Measurements from ENCODE around the gene SAMMSON.

DNA sequence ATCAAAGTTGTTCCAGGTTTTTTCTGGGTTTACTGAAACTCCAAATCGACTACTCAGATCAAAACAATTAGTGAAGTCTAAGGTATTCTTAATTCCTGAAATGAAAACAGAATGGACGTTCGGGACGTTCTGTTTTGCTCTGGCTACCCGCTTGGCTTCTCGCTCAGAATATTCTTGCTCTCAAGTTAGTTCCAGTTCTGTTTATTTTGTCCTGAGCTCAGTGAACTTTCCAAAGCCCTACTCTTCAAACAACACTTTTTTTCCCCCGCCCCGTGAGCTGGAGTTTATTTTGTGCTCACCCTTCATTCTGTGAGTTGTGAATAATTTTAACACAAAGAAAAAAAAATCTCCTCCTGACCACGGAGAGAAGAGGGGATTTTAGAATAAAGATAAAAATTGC is 72.6 kb downstream of the SAMMSON start:
- TF ChIP-seq EZH2 (IDR thresholded peaks at IDR 0.05; ENCODE audit: low read length, missing control alignments), result no peak
- TF ChIP-seq, protein P1, sequence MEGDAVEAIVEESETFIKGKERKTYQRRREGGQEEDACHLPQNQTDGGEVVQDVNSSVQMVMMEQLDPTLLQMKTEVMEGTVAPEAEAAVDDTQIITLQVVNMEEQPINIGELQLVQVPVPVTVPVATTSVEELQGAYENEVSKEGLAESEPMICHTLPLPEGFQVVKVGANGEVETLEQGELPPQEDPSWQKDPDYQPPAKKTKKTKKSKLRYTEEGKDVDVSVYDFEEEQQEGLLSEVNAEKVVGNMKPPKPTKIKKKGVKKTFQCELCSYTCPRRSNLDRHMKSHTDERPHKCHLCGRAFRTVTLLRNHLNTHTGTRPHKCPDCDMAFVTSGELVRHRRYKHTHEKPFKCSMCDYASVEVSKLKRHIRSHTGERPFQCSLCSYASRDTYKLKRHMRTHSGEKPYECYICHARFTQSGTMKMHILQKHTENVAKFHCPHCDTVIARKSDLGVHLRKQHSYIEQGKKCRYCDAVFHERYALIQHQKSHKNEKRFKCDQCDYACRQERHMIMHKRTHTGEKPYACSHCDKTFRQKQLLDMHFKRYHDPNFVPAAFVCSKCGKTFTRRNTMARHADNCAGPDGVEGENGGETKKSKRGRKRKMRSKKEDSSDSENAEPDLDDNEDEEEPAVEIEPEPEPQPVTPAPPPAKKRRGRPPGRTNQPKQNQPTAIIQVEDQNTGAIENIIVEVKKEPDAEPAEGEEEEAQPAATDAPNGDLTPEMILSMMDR (conservative IDR thresholded peaks at IDR 0.05 in 1 of 2, IDR thresholded peaks at IDR 0.05 in 1 of 2; ENCODE audit: low read depth in 1 of 2, low read length in 2 of 2), result no peak

Data from fibroblast of lung (primary cell).